GM21786 (cell line): Measurements from ENCODE around the gene CLCN1.
"Not testable (repeated sequence)": the region's sequence is repeated elsewhere in the genome, so short reads cannot be mapped to it uniquely, and the experiment has no call there.

Source experiments
- ATAC-seq: cut with Tn5 transposase; IDR thresholded peaks from one replicate; pipeline ENCODE4 v1.9.1; 2021; ENCODE audit not compliant: unreplicated experiment

Gene CLCN1

GRCh38 chr7:143315776-143316175, at the start of gene CLCN1:
CLCN1 (plus strand) TSS chr7:143316111; CDS start chr7:143316213, 102 bp downstream.
- ATAC-seq = no peak

- no peak for ATAC-seq
Measured at GRCh38 chr7:143269251-143269650, 46.7 kb upstream of the CLCN1 start.

GRCh38 chr7:143271240-143271639, 44.7 kb upstream of the CLCN1 start:
- ATAC-seq = no peak

DNA sequence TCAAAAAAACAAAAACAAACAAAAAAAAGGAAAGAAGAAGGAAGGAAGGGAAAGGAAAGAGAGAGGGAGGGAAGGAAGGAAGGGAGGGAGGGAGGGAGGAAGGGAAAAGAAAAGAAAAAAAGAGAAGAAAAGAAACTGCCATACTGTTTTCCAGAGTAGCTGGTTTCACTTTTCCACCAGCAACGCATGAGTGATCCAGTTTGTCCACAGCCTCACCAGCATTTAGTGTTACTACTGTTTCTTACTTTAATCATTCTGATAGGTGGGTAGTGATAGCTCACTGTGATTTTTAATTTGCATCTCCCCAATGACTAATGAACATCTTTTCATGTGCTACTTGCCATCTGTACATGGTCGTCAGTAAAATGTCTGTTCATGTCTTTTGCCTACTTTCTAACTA, 43.0 kb upstream of the CLCN1 start:
- no peak for ATAC-seq

GRCh38 chr7:143279186-143280098, 36.5 kb upstream of the CLCN1 start:
- no peak for ATAC-seq

GRCh38 chr7:143280160-143280559, 35.8 kb upstream of the CLCN1 start:
- ATAC-seq = no peak

- no peak for ATAC-seq
Measured at GRCh38 chr7:143280566-143280965, 35.3 kb upstream of the CLCN1 start.

DNA sequence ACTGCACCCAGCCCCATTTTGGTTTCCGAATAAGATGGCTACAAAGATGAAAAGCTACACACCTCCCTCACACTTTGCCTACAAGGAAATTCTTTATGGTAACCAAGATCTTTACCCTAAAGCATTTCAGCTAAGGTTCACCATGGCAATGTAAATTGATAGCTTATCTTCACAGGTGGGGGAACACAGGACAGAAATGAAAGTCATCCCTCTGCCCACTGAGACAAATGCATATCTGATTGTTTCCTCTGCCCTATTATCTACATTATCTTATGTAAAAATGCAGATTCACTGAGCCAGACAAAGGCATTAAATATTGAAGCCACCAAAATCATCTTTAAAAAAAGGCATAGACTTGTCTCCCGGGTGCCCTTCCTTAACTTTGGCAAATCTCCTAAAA, 34.4 kb upstream of the CLCN1 start:
- no peak for ATAC-seq

DNA sequence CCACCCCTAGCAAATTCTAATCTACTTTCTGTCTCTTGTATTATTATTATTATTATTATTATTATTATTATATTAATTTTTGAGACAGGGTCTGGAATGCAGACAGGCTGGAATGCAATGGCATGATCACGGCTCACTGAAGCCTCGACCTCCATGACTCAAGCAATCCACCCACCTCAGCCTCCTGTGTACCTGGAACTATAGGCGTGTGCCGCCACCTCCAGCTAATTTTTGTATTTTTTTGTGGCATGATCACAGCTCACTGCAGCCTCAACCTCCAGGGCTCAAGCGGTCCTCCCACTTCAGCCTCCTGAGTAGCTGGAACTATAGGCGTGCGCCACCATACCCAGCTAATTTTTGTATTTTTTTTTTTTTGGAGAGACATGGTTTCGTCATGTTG, 33.8 kb upstream of the CLCN1 start:
- no peak for ATAC-seq

DNA sequence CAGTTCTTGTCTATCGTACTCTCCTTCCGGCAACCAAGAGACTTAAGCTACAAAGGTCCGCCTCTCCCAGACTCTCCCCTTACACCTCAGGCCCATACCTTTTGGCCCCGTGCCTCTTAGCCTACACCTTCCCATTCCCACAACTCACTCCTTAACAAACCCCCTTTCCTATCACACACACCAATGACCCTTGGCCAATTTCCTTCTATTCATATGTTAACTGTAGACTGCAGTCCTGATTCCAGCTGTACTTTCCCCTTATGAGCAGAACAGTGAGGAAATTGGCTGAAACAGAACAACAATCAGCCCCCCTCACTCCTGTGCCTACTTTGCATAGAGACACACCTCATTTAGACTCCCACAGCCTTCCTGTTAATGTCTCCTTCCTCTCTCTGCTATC, 32.5 kb upstream of the CLCN1 start:
- no peak for ATAC-seq

DNA sequence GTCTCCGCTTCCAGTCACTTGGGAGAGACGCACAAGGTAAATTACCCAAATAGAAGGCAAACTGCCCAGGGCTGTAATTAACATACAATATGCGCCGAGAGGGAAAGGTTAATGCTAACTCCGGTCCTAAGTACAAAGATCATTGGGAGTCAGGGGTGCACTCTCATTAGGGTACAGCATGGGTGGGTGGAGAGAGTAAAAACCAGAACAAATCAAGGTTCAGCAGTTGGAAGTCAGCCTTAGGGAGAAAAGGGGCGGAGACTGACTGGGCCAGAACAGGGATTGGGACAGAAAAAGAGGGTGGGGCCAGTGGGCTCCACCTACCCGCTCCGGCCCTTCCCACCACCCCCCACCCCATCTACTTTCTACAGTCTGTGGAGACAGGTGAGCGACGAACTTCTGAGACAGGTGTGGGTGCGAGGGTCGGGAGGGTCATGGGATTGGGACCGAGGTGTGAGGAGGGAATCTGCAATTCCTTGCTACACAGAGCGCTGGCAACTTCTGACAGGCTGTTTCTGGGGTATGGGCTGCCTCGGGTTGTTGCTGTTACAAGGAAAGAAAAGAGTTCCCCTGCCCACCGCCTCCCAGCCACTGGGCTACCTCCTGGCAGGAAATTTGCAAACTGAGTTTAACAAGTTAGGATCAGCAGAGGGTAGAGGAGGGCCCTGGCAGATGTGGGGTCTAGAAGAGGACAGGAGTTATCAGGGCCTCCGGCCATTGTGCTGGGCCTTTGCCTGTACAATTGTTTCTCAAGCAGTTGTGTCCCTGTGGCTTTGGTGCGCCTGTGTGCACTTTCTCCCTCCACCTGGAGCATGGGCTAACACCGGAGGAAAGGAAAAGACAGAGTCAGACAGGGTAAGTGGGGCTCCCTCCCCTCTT, 31.1 kb upstream of the CLCN1 start, which contains the start of gene TMEM139:
Gene TMEM139 (plus strand): TSS at position 368 of the 879 bp plus-strand sequence. CDS start 1,000 bp downstream, outside the sequence.
- no peak for ATAC-seq

GRCh38 chr7:143285470-143285778, 30.5 kb upstream of the CLCN1 start:
- ATAC-seq = no peak

GRCh38 chr7:143285806-143286521, 29.9 kb upstream of the CLCN1 start:
- no peak for ATAC-seq

- no peak for ATAC-seq
Measured at GRCh38 chr7:143286522-143286890, 29.4 kb upstream of the CLCN1 start.

DNA sequence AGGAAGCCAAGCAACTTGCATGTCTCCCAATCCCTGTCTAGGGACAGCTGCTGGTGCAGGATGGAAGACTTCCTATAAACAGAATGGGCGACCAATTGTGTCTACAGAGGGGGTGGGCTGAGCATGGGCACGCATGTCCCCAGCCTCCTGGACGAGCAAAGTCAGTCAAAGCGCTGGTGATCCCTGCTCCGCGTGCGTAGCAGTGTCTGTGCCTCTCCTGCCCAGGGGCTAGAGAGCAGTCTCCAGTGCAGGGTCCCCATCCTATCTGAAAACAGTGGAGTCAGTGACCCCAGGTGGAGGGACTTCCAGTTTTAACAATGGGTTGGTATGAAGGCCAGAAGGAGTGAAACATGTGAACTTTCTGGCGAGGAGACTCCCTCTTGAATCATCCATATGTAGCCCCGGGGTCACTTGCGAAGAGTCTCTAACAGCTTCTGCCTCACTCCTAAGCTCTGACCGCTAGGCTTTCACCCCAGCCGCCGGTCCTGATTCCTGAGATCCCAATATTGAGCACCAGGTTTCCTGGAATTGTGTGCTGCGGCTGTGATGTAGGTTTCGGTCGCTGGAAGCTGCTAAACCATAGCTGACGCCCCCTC, 28.5 kb upstream of the CLCN1 start:
- ATAC-seq = no peak

- ATAC-seq = peak; percentile 85
Measured at GRCh38 chr7:143287935-143288826, 27.7 kb upstream of the CLCN1 start, which contains the start of gene CASP2. CASP2 (plus strand) TSS chr7:143288351; CDS start chr7:143288456, 105 bp downstream.

- no peak for ATAC-seq
Measured at GRCh38 chr7:143288836-143289235, 27.1 kb upstream of the CLCN1 start.

DNA sequence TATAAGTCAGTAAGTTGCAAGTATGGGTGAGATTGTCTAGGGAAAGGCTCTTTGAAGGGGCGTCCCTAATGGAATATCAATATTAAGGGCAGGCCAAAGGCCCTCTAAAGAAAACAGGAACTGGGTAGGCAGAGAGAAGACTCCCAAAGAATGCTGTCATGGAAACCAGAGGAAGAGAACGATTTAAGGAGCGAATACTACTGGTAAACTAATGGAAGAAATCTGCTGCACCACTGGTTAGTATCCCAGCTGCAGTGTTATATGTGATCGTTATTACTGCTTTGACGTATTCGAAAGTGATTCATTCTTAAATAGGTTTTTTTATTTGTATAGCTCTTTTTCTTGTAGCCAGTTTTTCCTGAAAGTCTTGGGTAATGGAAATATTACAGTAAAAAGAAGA, 26.5 kb upstream of the CLCN1 start:
- no peak for ATAC-seq

- not testable (repeated sequence) for ATAC-seq
Measured at GRCh38 chr7:143289888-143290287, 26.0 kb upstream of the CLCN1 start.

DNA sequence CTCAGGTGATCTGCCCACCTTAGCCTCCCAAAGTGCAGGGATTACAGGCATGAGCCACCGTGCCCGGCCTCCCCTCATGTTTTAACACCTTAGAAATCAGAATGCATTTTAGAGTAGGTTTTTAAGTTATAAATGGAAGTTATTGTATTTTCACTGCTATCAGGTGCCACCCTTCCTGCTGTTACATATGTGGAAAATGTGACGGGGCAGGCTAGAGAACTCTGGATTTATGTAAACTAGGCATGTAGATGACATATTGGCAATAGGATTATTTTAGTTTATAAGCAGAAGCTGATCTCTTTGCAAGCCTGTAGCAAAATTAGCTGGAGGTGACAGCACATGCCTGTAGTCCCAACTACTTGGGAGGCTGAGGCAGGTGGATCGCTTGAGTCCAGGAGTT, 25.6 kb upstream of the CLCN1 start:
- ATAC-seq = no peak
